Measurements from ENCODE around the gene NUP205. TPM values are rescaled to one million over a fixed set of nuclear protein-coding genes. Genes with fewer than 3 reads are reported as not detected.

Gene NUP205
- total RNA-seq, 1 experiment from 2014 or later: 75.1 TPM

- no peak overlapping the region for H3K4me3 Mint-ChIP-seq (ENCODE audit: low read depth, unreplicated experiment)
- TF ChIP-seq, protein P1, sequence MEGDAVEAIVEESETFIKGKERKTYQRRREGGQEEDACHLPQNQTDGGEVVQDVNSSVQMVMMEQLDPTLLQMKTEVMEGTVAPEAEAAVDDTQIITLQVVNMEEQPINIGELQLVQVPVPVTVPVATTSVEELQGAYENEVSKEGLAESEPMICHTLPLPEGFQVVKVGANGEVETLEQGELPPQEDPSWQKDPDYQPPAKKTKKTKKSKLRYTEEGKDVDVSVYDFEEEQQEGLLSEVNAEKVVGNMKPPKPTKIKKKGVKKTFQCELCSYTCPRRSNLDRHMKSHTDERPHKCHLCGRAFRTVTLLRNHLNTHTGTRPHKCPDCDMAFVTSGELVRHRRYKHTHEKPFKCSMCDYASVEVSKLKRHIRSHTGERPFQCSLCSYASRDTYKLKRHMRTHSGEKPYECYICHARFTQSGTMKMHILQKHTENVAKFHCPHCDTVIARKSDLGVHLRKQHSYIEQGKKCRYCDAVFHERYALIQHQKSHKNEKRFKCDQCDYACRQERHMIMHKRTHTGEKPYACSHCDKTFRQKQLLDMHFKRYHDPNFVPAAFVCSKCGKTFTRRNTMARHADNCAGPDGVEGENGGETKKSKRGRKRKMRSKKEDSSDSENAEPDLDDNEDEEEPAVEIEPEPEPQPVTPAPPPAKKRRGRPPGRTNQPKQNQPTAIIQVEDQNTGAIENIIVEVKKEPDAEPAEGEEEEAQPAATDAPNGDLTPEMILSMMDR (IDR thresholded peaks at IDR 0.05; ENCODE audit: unreplicated experiment): no peak
- H3K4me1 Mint-ChIP-seq (ENCODE audit: low read depth, unreplicated experiment): peaks cover 8% of the 10 kb centered on the region
- DNase-seq: no peak
- CTCF ChIA-PET: interaction anchor here (0.8 kb wide), 1 partner anchor 9 kb away, joined by 3 read pairs; no protein-coding TSS in a partner anchor
- peaks cover 12% of the 10 kb centered on the region for H3K36me3 Mint-ChIP-seq (ENCODE audit: insufficient read depth, unreplicated experiment)
- no TSS peak for BruUV-seq (replicated peaks)
- intact Hi-C loops (cut with micrococcal nuclease; ENCODE audit: unreplicated experiment): no loop called here
- H3K27ac Mint-ChIP-seq (ENCODE audit: unreplicated experiment): no peak overlapping the region
- no peaks in the 10 kb centered on the region for H3K9me3 Mint-ChIP-seq (ENCODE audit: low read depth, unreplicated experiment)
- no peaks in the 10 kb centered on the region for H3K27me3 Mint-ChIP-seq (ENCODE audit: unreplicated experiment)
Measured at GRCh38 chr7:135670179-135670578, 112.5 kb downstream of the NUP205 start.

DNA sequence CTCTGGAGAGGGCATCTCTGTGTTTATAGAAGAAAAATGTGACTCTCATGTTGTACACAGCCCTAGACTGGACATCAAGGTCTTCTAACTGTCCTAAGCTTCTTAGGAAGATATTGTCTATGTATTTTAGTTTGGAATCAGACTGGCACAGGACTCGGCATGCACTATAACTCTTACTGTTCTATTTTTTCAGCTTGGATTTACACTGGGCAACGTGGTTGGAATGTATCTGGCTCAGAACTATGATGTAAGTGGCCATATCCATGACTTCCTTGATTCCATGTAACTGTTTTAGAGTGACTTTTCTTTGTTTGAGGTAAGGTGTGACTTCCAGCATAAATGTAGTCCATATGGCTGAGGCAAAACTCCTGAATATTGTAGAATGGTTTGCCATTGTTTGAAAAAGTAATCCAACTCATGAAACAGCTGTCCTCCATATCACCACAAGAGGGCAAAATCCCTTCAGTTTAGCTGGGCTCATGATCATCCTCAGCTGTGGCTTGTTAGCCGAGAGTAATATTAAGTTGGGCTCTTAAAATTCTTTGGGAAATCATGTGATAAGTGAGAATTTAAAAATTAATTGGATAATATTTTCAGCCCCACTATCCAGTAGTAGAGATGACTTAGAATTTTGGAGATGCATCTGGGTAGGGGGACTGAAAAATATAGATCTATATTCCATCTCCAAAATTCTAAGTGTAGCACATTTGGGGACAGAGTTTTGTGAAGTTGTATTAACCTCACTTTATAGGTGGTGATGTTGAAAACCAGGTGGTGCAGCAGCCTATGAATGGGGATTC, 115.0 kb downstream of the NUP205 start:
- CTCF ChIA-PET: interaction anchor here (1.0 to 1.1 kb wide), 3 partner anchors 9 to 399 kb away, joined by 3 to 4 read pairs (median 3); no protein-coding TSS in a partner anchor
- peak; percentile 29 for DNase-seq
- no peak overlapping the region for H3K4me3 Mint-ChIP-seq (ENCODE audit: low read depth, unreplicated experiment)
- intact Hi-C loops (cut with micrococcal nuclease; ENCODE audit: unreplicated experiment): loop anchor here (1.0 kb wide), 1 partner anchor 337 kb away; no protein-coding TSS in a partner anchor
- H3K9me3 Mint-ChIP-seq (ENCODE audit: low read depth, unreplicated experiment): no peaks in the 10 kb centered on the region
- no peak overlapping the region for H3K27ac Mint-ChIP-seq (ENCODE audit: unreplicated experiment)
- H3K4me1 Mint-ChIP-seq (ENCODE audit: low read depth, unreplicated experiment): peaks cover 8% of the 10 kb centered on the region
- BruUV-seq (replicated peaks): no TSS peak
- no peaks in the 10 kb centered on the region for H3K27me3 Mint-ChIP-seq (ENCODE audit: unreplicated experiment)
- peaks cover 15% of the 10 kb centered on the region for H3K36me3 Mint-ChIP-seq (ENCODE audit: insufficient read depth, unreplicated experiment)
- TF ChIP-seq, protein P1 (IDR thresholded peaks at IDR 0.05; ENCODE audit: unreplicated experiment): peak; percentile 70

GRCh38 chr7:135673360-135673706, 115.6 kb downstream of the NUP205 start:
- H3K4me1 Mint-ChIP-seq (ENCODE audit: low read depth, unreplicated experiment): peaks cover 8% of the 10 kb centered on the region
- intact Hi-C loops (cut with micrococcal nuclease; ENCODE audit: unreplicated experiment): loop anchor here (1.0 kb wide), 1 partner anchor 336 kb away; no protein-coding TSS in a partner anchor
- no TSS peak for BruUV-seq (replicated peaks)
- no peaks in the 10 kb centered on the region for H3K27me3 Mint-ChIP-seq (ENCODE audit: unreplicated experiment)
- CTCF ChIA-PET: interaction anchor here (1.0 to 1.1 kb wide), 3 partner anchors 9 to 399 kb away, joined by 3 to 4 read pairs (median 3); no protein-coding TSS in a partner anchor
- H3K9me3 Mint-ChIP-seq (ENCODE audit: low read depth, unreplicated experiment): no peaks in the 10 kb centered on the region
- no peak for DNase-seq
- TF ChIP-seq, protein P1 (IDR thresholded peaks at IDR 0.05; ENCODE audit: unreplicated experiment): no peak
- peaks cover 15% of the 10 kb centered on the region for H3K36me3 Mint-ChIP-seq (ENCODE audit: insufficient read depth, unreplicated experiment)
- no peak overlapping the region for H3K27ac Mint-ChIP-seq (ENCODE audit: unreplicated experiment)
- H3K4me3 Mint-ChIP-seq (ENCODE audit: low read depth, unreplicated experiment): no peak overlapping the region

DNA sequence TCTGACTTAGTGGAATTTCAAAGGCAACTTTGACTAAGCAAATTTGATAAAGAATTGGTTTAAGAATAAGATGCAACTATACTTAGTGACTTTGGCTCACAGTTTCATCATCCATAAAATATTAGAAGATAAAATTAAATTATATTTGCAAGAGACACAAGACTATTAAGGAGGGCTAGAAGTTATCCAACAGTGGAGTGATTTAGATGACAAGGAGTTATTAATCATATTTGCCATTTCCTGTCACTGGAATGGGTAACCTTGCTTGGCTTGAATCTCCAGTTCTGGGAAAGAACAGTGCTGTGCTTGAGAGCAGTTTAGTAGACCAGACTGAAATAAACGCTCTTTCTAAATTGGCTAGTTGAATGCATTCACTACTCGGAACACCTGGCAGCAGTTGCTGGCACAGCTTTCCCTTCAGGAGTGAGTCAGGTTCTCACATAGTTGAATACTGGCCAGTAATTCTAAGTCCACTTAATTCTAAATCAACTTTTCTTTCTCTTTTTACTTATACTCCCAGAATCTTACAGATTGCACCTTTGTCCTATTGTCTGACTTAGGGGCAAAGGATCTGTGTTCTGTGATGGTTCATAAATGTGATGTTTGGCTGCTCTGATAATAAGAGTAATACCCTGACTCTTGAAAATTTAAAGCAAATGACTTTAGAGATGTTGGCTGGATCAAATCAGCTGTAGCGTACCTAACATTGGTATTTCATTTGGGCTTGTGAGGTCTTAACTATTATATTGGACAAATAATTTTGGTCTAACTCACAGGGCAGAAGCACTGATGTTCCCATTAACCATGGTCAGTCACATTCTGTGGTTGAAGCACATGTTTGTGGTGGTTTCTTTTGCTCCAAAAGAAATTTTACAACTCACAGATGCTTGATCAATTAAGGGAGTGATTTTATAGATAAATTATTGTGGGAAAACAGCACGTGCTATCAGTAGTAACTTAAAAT, 121.2 kb downstream of the NUP205 start:
- H3K9me3 Mint-ChIP-seq (ENCODE audit: low read depth, unreplicated experiment): no peaks in the 10 kb centered on the region
- intact Hi-C loops (cut with micrococcal nuclease; ENCODE audit: unreplicated experiment): no loop called here
- H3K36me3 Mint-ChIP-seq (ENCODE audit: insufficient read depth, unreplicated experiment): peaks cover 19% of the 10 kb centered on the region
- CTCF ChIA-PET: no interaction called here
- H3K4me1 Mint-ChIP-seq (ENCODE audit: low read depth, unreplicated experiment): peaks cover 10% of the 10 kb centered on the region
- H3K27me3 Mint-ChIP-seq (ENCODE audit: unreplicated experiment): no peaks in the 10 kb centered on the region
- DNase-seq: no peak
- H3K4me3 Mint-ChIP-seq (ENCODE audit: low read depth, unreplicated experiment): no peak overlapping the region
- no TSS peak for BruUV-seq (replicated peaks)
- TF ChIP-seq, protein P1 (IDR thresholded peaks at IDR 0.05; ENCODE audit: unreplicated experiment): no peak
- H3K27ac Mint-ChIP-seq (ENCODE audit: unreplicated experiment): no peak overlapping the region

Data from Calu3 (cell line).